WERI-Rb-1 (cell line): ENCODE results near the gene RPS6KC1.

ENCODE experiments used
- DNase-seq: peaks from one replicate; pipeline ENCODE4 v3.0.0-alpha.2; 2020
- H3K27ac ChIP-seq: fragments of 250-450 bp; sonication (Bioruptor Pico); 2 replicates; pipeline ENCODE4 v1.5.1; 2020; ENCODE audit warnings: mild to moderate bottlenecking, moderate library complexity
- H3K27me3 ChIP-seq: fragments of 250-450 bp; sonication (Bioruptor Pico); 2 replicates; pipeline ENCODE4 v1.5.1; 2021; ENCODE audit warnings: mild to moderate bottlenecking, low read depth, moderate library complexity; ENCODE audit not compliant: insufficient read depth, severe bottlenecking
- H3K36me3 ChIP-seq: fragments of 250-450 bp; sonication (Bioruptor Pico); 2 replicates; pipeline ENCODE4 v1.5.1; 2020; ENCODE audit warnings: mild to moderate bottlenecking, moderate library complexity
- H3K4me3 ChIP-seq: 2 replicates; pipeline ENCODE4 v1.5.1; 2011; ENCODE audit warnings: low read depth, mild to moderate bottlenecking, control low read depth, low read length
- H3K9me3 ChIP-seq: fragments of 250-450 bp; sonication (Bioruptor Pico); 2 replicates; pipeline ENCODE4 v1.5.1; 2021; ENCODE audit warnings: mild to moderate bottlenecking, moderate library complexity; ENCODE audit not compliant: severe bottlenecking
- TF ChIP-seq, protein P1 (sequence below): IDR thresholded peaks from 2 replicates; pipeline ENCODE4 v1.5.1; 2011; ENCODE audit warnings: low read depth, mild to moderate bottlenecking, control low read depth, inconsistent platforms, low read length

The RPS6KC1 gene

DNA sequence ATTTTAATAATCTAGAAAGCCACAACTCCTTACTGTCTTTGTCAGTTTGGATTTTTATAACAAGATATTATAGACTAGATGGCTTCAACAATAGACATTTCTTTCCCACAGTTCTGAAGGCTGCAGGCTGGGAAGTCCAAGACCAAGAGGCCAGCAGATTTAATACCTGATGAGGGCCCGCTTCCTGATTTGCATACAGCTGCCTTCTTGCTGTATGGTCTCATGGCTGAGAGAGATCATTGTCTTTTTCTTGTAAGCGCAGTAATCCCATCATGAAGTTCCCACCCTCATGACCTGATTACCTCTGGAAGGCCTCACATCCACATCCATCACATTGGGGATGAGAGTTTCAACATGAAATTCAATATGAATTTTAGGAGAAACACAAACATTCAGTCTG lies 9.8 kb downstream of the RPS6KC1 start:
- H3K36me3 ChIP-seq, result no peaks in the 10 kb centered on the region
- no peak for DNase-seq

DNA sequence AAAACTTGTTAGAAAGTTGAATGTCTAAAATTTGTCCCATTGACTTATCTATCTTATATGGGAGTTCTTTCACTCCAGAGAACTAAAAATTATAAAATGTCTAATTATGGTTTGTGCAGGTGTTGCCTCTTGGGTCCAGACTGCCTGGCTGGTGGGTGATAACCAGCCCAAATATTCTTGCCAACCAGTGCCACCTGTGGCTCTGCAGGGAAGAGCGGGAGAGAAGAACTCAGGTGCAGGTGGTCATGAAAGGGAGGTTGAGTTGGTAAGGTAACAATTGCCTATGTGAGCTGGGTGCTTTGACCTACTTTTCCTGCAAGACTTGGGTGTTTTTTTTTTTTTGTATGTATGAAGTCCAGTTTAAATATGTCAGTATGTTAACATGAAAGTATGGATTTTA lies 10.2 kb downstream of the RPS6KC1 start:
- Histone ChIP-seq H3K36me3 (no peaks in the 10 kb centered on the region), H3K4me3 (no peak overlapping the region), H3K27me3 (no peaks in the 10 kb centered on the region), H3K9me3 (peaks cover 3% of the 10 kb centered on the region), H3K27ac (no peak overlapping the region)
- TF ChIP-seq, protein P1, sequence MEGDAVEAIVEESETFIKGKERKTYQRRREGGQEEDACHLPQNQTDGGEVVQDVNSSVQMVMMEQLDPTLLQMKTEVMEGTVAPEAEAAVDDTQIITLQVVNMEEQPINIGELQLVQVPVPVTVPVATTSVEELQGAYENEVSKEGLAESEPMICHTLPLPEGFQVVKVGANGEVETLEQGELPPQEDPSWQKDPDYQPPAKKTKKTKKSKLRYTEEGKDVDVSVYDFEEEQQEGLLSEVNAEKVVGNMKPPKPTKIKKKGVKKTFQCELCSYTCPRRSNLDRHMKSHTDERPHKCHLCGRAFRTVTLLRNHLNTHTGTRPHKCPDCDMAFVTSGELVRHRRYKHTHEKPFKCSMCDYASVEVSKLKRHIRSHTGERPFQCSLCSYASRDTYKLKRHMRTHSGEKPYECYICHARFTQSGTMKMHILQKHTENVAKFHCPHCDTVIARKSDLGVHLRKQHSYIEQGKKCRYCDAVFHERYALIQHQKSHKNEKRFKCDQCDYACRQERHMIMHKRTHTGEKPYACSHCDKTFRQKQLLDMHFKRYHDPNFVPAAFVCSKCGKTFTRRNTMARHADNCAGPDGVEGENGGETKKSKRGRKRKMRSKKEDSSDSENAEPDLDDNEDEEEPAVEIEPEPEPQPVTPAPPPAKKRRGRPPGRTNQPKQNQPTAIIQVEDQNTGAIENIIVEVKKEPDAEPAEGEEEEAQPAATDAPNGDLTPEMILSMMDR, result no peak
- no peak for DNase-seq

More for the DNA sequence above, 9.8 kb downstream of the RPS6KC1 start:
- H3K9me3 ChIP-seq, result peaks cover 3% of the 10 kb centered on the region
- H3K27me3 ChIP-seq, result no peaks in the 10 kb centered on the region
- H3K4me3 ChIP-seq, result no peak overlapping the region
- TF ChIP-seq, protein P1, result no peak
- no peak overlapping the region for H3K27ac ChIP-seq

DNA sequence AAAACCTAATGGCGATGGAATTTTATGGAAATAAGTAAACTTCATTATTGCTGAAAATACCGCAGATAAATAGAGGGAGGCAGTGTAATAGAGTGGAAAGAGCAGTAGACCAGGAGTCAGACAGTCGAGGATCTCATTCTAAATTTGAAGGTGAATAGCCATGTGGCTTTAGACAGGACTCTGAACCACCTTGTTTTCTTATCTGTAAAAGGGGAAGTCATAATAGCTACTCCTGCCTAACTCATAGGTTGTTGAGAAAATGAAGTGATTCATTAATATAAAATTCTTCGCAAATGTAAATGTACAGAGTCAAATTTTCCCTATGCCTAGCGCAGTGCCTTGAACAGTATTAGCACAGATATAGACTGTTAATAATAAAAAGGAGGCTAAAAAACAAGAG lies 14.8 kb downstream of the RPS6KC1 start:
- Histone ChIP-seq H3K4me3 (no peak overlapping the region), H3K27me3 (no peaks in the 10 kb centered on the region), H3K27ac (no peak overlapping the region), H3K9me3 (no peaks in the 10 kb centered on the region), H3K36me3 (no peaks in the 10 kb centered on the region)
- DNase-seq, result no peak
- TF ChIP-seq, protein P1, result no peak

DNA sequence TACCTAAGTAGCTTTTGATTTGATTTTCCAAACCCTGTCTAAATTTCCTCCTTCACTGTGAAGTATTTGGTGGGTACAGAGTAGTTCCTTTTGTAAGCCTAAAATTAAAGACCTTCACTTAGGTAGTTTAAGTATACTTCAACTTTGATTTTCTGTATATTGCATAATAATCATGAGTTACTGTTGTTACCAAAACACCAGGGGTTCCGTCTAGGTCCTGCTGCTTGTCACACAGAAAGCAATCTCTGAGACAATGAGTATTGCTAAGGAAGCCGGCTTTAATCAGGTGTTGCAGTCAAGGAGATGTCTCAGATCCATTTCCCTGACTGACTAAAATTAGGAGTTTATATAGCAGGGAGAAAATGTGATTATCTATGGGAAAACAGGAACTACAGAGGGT lies 15.3 kb downstream of the RPS6KC1 start:
- no peaks in the 10 kb centered on the region for H3K36me3 ChIP-seq
- DNase-seq, result no peak
- H3K9me3 ChIP-seq, result no peaks in the 10 kb centered on the region
- no peak overlapping the region for H3K27ac ChIP-seq
- no peaks in the 10 kb centered on the region for H3K27me3 ChIP-seq
- TF ChIP-seq, protein P1, result no peak
- H3K4me3 ChIP-seq, result no peak overlapping the region

DNA sequence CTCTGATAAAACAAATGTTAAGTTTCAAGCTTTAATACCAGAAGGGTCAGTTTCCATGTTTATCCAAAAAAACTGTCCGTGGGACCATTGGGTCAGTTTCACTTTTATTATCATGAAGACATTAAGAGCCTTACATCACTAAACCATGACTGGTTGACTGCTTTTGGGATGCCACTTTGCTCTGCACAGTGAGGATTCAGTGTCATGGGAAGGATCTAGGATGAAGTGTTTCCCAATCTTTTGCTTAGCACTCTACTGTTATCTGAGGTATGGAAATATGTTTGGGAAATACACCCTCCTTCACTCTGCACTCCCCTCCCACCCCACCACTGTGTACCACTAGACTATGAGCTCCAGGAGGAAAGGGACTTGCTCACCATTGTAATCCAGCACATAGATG lies 16.3 kb downstream of the RPS6KC1 start:
- Histone ChIP-seq H3K27me3 (no peaks in the 10 kb centered on the region), H3K36me3 (no peaks in the 10 kb centered on the region), H3K9me3 (no peaks in the 10 kb centered on the region), H3K4me3 (no peak overlapping the region), H3K27ac (no peak overlapping the region)
- TF ChIP-seq, protein P1, result no peak
- DNase-seq, result no peak

DNA sequence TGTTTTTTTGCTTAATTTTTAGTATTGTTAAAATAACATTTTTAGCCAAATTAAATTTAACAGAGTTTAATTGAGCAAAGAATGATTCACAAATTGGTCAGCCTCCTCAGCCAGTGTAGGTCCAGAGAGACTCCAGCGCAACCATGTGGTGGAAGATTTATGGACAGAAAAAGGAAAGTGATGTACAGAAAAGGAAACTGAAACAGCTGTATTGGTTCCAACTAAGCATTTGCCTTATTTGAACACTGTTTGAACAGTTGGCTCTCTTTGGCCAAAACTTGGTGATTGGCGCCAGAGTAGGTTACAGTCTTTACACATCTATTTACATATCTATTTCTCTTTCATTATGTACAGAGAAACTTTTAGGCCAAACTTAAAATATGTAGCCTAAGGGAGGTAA lies 19.4 kb downstream of the RPS6KC1 start:
- no peak overlapping the region for H3K4me3 ChIP-seq
- H3K36me3 ChIP-seq, result no peaks in the 10 kb centered on the region
- no peak for DNase-seq
- no peaks in the 10 kb centered on the region for H3K27me3 ChIP-seq
- TF ChIP-seq, protein P1, result no peak
- H3K9me3 ChIP-seq, result no peaks in the 10 kb centered on the region
- no peak overlapping the region for H3K27ac ChIP-seq
